Activated T-cell treated with anti-CD3 and anti-CD28 coated beads, Interleukin-2, amount 50 U/mL, for 72 hours (primary cell): ENCODE data around the gene NUMBL. TPM values are rescaled to one million over a fixed set of nuclear protein-coding genes. Genes with fewer than 3 reads are reported as not detected.

Experiments used
- ATAC-seq, 2 donors: fragments of 150-1000 bp; cut with Tn5 transposase; replicated peaks in 1 of 2; 2 replicates each; pipeline ENCODE4 v1.10.0; 2021; ENCODE audit warnings: moderate library complexity in 2 of 2, mild to moderate bottlenecking in 1 of 2
- DNase-seq, 2 donors: peaks; one replicate each; pipeline ENCODE4 v3.0.0; 2021 to 2022; ENCODE audit warnings: mixed read lengths in 1 of 2
- H3K27ac Mint-ChIP-seq: one replicate; pipeline ENCODE4 v1.8.0; 2022; ENCODE audit warnings: mild to moderate bottlenecking, moderate library complexity, mixed read lengths
- H3K27me3 Mint-ChIP-seq: one replicate; pipeline ENCODE4 v1.8.0; 2022; ENCODE audit warnings: low read depth, mixed read lengths
- H3K36me3 Mint-ChIP-seq, 2 donors: one replicate each; pipeline ENCODE4 v1.8.0; 2022; ENCODE audit warnings: mixed read lengths in 2 of 2, mild to moderate bottlenecking in 1 of 2; ENCODE audit not compliant: insufficient read depth in 2 of 2
- H3K4me1 Mint-ChIP-seq: one replicate; pipeline ENCODE4 v1.8.0; 2022; ENCODE audit warnings: low read depth, mixed read lengths
- H3K4me3 Mint-ChIP-seq, 2 donors: one replicate each; pipeline ENCODE4 v1.8.0; 2022; ENCODE audit warnings: mild to moderate bottlenecking in 2 of 2, mixed read lengths in 2 of 2, moderate library complexity in 2 of 2
- H3K9me3 Mint-ChIP-seq, 2 donors: one replicate each; pipeline ENCODE4 v1.8.0; 2022; ENCODE audit warnings: mixed read lengths in 2 of 2
- total RNA-seq, 2 donors: library from RNA; stranded (reverse); gene quantifications; one replicate each; pipeline ENCODE4 v1.2.3, GENCODE V29; 2022

NUMBL gene
- total RNA-seq, 2 donors from 2014 or later: 16.1 to 18.6 TPM

DNA sequence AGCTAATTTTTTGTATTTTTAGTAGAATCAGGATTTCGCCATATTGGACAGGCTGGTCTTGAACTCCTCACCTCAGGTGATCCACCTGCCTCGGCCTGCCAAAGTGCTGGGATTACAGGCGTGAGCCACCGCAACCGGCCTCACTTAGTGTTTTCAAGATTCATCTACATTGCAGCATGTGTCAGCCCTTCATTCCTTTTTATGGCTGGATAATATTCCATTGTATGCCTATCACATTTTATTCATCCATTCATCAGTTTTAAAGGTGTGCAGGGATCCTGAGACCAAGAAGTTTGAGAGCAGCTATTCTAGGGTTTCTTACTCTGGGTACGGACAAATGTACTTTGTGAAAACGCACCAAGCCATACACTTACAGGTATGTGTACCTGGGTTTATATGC is 17.2 kb upstream of the NUMBL start:
- ATAC-seq: no peak
- H3K4me1 Mint-ChIP-seq: peaks cover 6% of the 10 kb centered on the region
- no peak overlapping the region for H3K4me3 Mint-ChIP-seq
- H3K27me3 Mint-ChIP-seq: no peaks in the 10 kb centered on the region
- no peak for DNase-seq
- no peak overlapping the region for H3K27ac Mint-ChIP-seq
- peaks cover 9 to 21% of the 10 kb centered on the region in 2 donors for H3K36me3 Mint-ChIP-seq
- no peaks in the 10 kb centered on the region for H3K9me3 Mint-ChIP-seq

DNA sequence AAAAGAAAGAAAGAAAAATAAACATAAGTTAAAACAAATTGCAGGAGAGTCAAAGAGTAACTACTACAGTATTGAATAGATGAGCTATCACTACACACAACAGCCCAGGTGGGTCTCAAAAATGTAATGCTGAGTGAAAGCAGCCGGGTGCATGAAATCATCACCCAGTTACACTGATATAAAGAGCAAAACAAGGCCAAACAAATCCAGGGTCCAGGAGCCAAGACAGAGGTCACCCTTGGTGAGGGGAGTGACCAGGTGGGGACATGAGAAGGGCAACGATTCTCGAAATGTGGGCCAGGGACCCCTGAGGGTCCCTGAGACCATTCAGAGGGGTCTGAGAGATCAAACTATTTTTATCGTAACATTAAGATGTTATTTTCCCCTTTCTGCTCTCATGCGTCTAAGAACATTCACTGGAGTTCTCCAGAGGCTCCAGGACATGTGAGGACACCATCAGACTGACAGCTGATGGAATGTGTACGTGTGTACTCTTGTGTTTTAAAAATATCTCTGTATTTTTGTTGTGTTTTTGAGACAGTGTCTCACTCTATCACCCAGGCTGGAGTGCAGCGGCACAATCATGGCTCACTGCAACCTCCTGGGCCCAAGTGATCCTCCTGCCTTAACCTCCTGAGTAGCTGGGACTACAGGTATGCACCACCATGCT is 15.6 kb upstream of the NUMBL start:
- Mint-ChIP-seq H3K27me3 (no peaks in the 10 kb centered on the region), H3K4me3 (no peak overlapping the region), H3K9me3 (no peaks in the 10 kb centered on the region), H3K27ac (no peak overlapping the region), H3K36me3 (peaks cover 9 to 18% of the 10 kb centered on the region in 2 donors), H3K4me1 (no peaks in the 10 kb centered on the region)
- no peak for DNase-seq
- no peak for ATAC-seq

DNA sequence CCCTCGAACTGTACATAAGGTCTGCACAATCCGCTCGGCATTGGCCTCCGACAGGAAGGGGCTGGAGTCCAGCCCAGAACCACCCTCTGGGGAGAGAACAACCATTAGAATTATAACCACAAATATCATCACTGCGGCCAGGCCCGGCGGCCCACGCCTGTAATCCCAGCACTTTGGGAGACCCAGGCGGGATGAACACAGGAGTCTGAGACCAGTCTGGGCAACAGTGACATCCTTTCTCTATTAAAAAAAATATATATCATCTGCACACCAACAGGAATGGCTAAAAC is 14.9 kb upstream of the NUMBL start:
- H3K27me3 Mint-ChIP-seq: no peaks in the 10 kb centered on the region
- H3K36me3 Mint-ChIP-seq: peaks cover 9 to 18% of the 10 kb centered on the region in 2 donors
- no peaks in the 10 kb centered on the region for H3K9me3 Mint-ChIP-seq
- DNase-seq: no peak
- H3K4me1 Mint-ChIP-seq: no peaks in the 10 kb centered on the region
- no peak overlapping the region for H3K27ac Mint-ChIP-seq
- no peak overlapping the region for H3K4me3 Mint-ChIP-seq
- ATAC-seq: no peak

DNA sequence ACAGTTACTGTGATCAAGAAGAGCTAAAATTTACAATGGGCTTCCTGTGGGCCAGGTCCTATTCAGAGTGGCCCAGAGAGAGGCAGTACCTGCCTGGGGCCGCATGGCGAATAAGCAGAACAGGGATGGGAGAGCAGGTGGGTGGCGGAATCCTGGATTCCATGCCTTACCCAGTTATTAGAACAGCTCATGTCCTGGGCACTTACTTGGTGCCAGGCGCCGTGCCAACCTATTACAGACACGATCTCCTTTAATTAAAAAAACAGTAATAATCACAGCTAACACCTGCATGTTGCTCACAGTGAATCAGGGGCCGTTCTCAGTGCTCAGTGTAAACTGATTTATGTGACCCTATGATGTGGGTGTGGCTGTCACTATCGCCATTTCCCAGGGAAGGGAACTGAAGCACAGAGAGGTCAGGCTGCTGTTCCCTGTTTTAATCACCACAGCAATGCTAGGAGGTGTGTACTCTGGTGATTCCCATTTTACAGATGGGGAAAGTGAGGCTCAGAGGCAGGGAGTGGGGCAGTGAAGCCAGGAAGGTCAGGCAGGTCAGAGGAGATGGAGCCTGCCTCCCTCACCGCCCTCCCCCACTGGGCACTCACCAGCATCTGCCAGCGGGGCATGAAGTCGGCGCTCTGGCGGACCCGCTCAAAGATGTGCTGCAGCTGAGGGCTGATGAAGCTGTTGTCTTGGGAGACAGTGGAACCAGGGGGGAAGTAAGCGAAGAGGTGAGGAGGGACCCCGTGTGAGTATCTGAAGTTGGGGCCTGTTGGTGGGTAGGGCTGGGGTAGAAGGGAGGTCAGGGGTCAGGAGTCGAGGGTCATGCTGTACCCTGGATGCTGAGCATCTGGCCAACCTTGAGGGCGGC is 14.3 kb upstream of the NUMBL start:
- DNase-seq: no peak
- H3K4me3 Mint-ChIP-seq: no peak overlapping the region
- H3K9me3 Mint-ChIP-seq: no peaks in the 10 kb centered on the region
- no peaks in the 10 kb centered on the region for H3K27me3 Mint-ChIP-seq
- H3K4me1 Mint-ChIP-seq: no peaks in the 10 kb centered on the region
- peaks cover 9 to 18% of the 10 kb centered on the region in 2 donors for H3K36me3 Mint-ChIP-seq
- ATAC-seq: no peak
- H3K27ac Mint-ChIP-seq: no peak overlapping the region

DNA sequence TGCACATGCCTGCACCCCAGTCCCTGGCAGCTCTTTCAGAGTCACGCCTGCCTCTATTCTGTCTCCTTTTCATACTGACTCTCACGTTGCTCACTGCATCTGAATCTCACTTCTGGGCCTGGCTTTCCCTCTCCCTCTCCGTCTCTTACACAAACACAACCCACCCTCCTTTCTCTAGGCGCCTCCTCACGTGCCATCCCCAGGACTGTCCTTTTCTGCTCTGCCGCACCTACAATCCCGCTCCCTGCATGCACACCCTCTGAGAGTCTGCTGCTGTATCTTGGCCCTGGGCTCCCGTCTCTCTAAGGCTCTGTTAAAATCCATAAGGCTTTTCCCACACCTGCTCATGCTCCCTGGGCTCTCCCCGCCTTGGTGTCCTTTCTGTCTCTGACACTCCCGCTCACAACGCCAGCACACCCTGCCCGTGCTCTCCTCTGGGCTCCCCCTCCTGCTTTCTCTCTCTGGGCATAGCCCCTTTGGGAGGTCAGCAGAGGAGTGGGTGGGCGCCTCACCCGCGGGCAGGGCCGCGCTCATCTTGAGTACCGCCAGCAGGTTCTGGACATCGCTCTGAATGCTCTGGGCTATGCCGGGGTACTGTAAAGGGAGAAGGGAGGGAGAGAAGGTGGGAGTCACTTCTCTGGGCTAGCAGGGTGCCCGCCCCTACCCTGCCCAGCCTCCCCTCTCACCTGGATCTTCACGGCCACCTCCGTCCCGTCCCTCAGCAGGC is 12.7 kb upstream of the NUMBL start:
- Mint-ChIP-seq H3K27me3 (no peaks in the 10 kb centered on the region), H3K4me1 (no peaks in the 10 kb centered on the region), H3K27ac (no peak overlapping the region), H3K4me3 (no peak overlapping the region), H3K36me3 (peaks cover 9 to 12% of the 10 kb centered on the region in 2 donors), H3K9me3 (no peaks in the 10 kb centered on the region)
- ATAC-seq: no peak
- DNase-seq: no peak

DNA sequence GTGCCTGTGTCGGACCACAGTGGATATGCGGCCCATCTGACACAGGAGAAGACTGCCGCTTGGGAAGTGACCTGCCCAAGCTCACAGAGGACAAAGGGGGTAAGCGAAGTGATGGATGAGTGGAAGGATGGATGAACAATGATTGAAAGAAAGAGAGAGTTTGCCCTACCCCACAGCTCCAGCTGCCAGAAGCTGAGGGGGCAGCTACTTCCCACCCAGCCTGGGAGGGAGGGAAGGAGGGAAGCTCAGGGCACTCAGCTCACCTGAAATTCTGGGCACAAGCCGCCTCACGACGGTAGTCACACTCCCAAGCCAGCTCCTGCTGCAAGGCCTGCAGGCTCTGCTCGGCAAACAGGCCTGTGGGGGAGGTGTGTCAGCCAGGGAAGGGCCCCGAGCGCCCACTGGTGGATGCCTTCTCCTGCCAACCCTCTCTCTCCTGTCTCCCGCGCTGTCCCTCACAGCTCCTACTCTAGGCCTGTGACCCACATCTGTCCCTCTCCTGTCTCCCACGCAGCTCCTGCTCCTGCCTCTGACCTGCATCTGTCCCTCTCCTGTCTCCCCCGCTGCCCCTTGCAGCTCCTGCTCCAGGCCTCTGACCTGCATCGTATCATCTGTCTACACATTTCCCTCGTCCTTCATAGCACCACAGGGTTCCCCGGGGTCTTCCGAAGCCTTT is 12.0 kb upstream of the NUMBL start:
- no peak for DNase-seq
- ATAC-seq: no peak
- Mint-ChIP-seq H3K9me3 (no peaks in the 10 kb centered on the region), H3K36me3 (peaks cover 9 to 12% of the 10 kb centered on the region in 2 donors), H3K27ac (no peak overlapping the region), H3K4me3 (no peak overlapping the region), H3K4me1 (no peaks in the 10 kb centered on the region), H3K27me3 (no peaks in the 10 kb centered on the region)

DNA sequence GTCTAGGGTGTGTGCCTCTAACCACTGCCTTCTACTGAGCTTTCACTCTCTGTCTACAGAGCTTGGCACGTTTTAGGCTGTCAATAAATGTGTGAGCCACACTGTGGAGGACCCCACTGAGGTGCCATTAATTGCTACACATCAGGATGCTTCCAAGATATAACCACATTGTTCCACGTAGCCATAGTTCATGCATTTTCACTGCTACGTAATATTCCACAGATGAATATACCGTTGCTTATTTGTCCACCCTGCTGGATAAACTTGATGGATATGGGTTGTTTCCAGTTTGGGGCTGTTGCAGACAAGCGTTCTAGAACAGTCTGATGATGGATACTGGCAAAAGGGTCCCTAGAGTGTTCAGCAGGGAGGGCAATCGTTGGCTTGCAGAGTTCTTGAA is 11.3 kb upstream of the NUMBL start:
- no peak for DNase-seq
- H3K27ac Mint-ChIP-seq: no peak overlapping the region
- no peaks in the 10 kb centered on the region for H3K4me1 Mint-ChIP-seq

DNA sequence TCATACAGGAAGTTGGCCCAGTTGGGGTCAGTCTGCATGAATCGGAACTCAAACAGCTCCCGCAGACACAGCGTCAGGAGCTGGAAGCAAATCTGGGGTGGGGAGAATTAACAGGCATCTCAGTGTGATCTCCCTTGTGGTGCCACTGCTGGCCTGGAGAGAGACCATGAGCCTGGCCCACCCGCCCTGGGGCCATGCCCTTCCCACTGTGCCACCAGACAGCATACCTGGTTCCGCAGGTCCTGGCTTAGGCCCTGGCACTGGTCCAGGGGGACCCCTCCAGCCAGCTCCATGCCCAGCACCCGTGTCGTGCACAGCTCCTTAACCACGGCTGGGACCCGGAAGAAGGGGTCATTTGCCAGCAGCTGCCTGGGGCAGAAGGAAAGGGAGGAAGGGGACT is 9.6 kb upstream of the NUMBL start:
- Mint-ChIP-seq H3K4me1 (no peaks in the 10 kb centered on the region), H3K9me3 (no peaks in the 10 kb centered on the region), H3K4me3 (no peak overlapping the region), H3K27me3 (no peaks in the 10 kb centered on the region), H3K36me3 (peaks cover 10 to 11% of the 10 kb centered on the region in 2 donors), H3K27ac (no peak overlapping the region)
- ATAC-seq (no peak), DNase-seq (no peak)

More for the DNA sequence above, 11.3 kb upstream of the NUMBL start:
- Mint-ChIP-seq H3K27me3 (no peaks in the 10 kb centered on the region), H3K9me3 (no peaks in the 10 kb centered on the region), H3K4me3 (no peak overlapping the region), H3K36me3 (peaks cover 9 to 12% of the 10 kb centered on the region in 2 donors)
- ATAC-seq: no peak

DNA sequence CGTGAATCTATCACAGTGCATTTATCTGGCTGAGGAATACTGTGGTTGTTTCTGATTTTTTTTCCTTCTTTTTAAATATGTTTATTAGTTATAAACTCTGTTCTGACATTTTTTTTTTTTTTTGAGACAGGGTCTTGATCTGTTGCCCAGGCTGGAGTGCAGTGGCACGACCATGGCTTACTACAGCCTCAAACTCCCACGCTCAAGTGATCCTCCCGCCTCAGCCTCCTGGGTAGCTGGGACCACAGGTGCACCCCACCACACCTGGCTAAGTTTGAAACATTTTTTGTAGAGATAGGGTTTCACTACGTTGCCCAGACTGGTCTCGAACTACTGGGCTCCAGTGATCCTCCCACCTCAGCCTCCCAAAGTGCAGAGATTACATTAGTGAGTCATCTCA is 6.6 kb upstream of the NUMBL start:
- no peaks in the 10 kb centered on the region for H3K9me3 Mint-ChIP-seq
- H3K4me3 Mint-ChIP-seq: no peak overlapping the region
- peaks cover 2 to 4% of the 10 kb centered on the region in 2 donors for H3K36me3 Mint-ChIP-seq
- no peak for ATAC-seq
- H3K4me1 Mint-ChIP-seq: no peaks in the 10 kb centered on the region
- H3K27me3 Mint-ChIP-seq: no peaks in the 10 kb centered on the region
- no peak overlapping the region for H3K27ac Mint-ChIP-seq
- no peak for DNase-seq

DNA sequence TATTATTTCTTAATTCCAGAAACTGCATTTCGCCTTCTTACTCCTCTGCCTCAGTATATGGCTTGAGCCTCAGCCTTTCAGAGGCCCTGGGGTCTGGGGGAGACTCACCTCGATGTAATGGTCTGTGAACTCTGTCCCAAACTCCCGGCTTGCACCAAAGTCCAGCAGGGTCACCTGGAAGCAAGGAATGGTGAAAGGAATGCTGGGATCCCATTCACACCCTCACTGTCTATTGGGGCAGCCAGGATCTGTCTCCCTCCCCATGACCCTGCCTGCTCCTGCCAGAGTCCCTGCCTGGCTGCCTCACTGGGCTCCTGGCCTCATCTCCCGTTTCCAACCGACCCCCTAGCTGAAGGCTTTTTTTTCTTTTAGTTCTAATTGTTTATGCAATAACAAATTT is 5.4 kb upstream of the NUMBL start:
- Mint-ChIP-seq H3K4me1 (no peaks in the 10 kb centered on the region), H3K27ac (no peak overlapping the region), H3K36me3 (peaks cover 2 to 4% of the 10 kb centered on the region in 2 donors), H3K9me3 (no peaks in the 10 kb centered on the region), H3K27me3 (no peaks in the 10 kb centered on the region), H3K4me3 (no peak overlapping the region)
- ATAC-seq: no peak
- DNase-seq: no peak

DNA sequence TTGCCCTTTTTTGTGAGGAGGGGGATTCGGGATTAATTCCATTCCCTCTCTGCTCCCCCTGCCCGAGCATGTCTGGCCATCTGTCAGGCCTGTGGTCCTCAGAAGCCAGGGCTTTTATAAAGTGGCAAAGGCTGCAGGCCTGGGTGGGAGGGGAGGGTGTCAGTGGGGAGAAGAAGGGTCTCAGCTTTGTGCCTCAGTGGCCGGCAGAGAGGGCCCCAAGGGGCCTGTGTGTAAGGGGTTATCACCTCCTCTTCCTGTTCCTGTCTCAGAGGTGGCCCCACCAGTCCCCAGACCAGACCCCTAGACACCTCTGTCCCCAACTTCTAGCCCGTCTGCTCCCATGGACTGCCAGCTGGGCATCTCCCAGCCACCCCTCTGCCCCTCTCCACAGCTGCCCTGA is 3.4 kb upstream of the NUMBL start:
- Mint-ChIP-seq H3K4me1 (no peaks in the 10 kb centered on the region), H3K4me3 (no peak overlapping the region), H3K27ac (no peak overlapping the region), H3K9me3 (no peaks in the 10 kb centered on the region), H3K36me3 (peaks cover 2% of the 10 kb centered on the region in 2 donors), H3K27me3 (no peaks in the 10 kb centered on the region)
- no peak for DNase-seq
- no peak for ATAC-seq

DNA sequence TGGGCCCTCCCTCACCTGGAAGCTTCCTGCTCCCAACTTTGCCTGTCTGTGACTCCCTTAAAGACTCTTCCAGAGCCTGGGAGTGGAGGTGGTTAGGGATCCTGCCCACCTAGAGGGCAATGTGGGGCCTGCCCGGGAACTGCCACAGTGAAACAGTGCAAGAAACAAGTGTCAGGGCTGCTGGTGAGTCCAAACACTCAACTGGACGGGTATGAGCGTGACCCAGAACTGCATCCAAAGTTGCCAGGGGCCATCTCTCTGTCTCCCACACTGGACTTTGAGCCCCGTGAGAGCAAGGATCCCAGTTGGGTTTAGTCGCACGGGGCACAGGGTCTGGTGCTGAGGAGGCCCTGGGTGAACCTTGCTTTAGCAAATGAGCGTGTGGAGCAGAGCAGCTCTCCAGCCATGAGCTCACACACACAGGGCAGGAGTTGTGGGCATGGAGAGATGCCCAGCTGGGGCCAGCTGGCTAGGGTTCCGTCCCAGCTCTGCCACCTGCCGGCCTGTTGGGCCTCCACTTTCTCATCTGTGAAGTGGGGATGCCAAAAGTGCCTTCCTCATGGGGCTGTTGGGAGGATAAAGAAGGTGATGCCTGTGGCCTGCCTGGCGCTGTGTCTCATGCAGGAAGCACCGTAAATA is 2.8 kb upstream of the NUMBL start:
- DNase-seq: no peak
- no peak for ATAC-seq
- Mint-ChIP-seq H3K36me3 (peaks cover 2% of the 10 kb centered on the region in 2 donors), H3K9me3 (no peaks in the 10 kb centered on the region), H3K4me3 (no peak overlapping the region), H3K27ac (no peak overlapping the region), H3K27me3 (no peaks in the 10 kb centered on the region), H3K4me1 (no peaks in the 10 kb centered on the region)

DNA sequence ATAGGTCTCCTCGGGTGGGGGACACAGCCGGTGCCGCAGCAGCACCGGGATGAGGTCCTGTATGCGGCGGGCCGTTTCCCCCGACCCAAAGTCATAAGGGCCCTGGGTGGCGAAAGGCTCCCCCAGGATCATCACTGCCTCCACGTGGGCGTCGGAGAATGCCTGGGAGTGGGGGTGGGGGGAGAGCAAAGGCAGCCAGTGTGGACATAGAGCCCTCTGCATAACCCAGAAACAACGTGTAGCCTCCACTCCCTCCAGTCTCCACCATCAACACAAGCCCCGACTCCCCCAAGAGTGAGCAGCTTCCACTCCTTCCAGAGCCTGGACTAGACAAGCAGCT is 1.7 kb upstream of the NUMBL start:
- no peak for ATAC-seq
- Mint-ChIP-seq H3K27ac (no peak overlapping the region), H3K4me1 (no peaks in the 10 kb centered on the region), H3K9me3 (no peaks in the 10 kb centered on the region), H3K4me3 (peak overlapping the region; percentile 8 to 13), H3K36me3 (peaks cover 2% of the 10 kb centered on the region in 2 donors), H3K27me3 (no peaks in the 10 kb centered on the region)
- DNase-seq: no peak
